PC-9 (cell line): Measurements from ENCODE around the gene SPIB. TPM values are rescaled to one million over a fixed set of nuclear protein-coding genes. Genes with fewer than 3 reads are reported as not detected.

ENCODE experiments used
- BruUV-seq: library from RNA; stranded (reverse); fragments of 400-500 nt; replicated peaks from 2 replicates; lab custom pipeline; 2021; lab: Mats Ljungman, UMichigan
- CTCF ChIA-PET: fragments of 300-600 bp; sonication (Branson Sonifier 250); formaldehyde crosslinking; loops from one replicate; lab custom pipeline; 2022; ENCODE audit warnings: antibody characterized with exemption; lab: Charles Lee
- POLR2A ChIA-PET: fragments of 300-600 bp; sonication (Branson Sonifier 250); formaldehyde crosslinking; loops from one replicate; lab custom pipeline; 2022; ENCODE audit warnings: antibody characterized with exemption; ENCODE audit not compliant: unreplicated experiment; lab: Charles Lee
- DNase-seq, 2 experiments: peaks; one replicate each; pipeline versions ENCODE4 v3.0.0 to v3.0.0-alpha.2; 2015 to 2022; ENCODE audit warnings: mixed read lengths in 1 of 2
- H2AFZ ChIP-seq: fragments of 200-600 bp; sonication (generic); 2 replicates; pipeline ENCODE4 v1.8.1; 2017; ENCODE audit warnings: antibody characterized with exemption
- H3F3A ChIP-seq: fragments of 200-600 bp; sonication (generic); 2 replicates; pipeline ENCODE4 v1.8.1; 2017; ENCODE audit warnings: antibody characterized with exemption, mild to moderate bottlenecking, low read depth; ENCODE audit not compliant: insufficient read depth
- H3K27ac ChIP-seq: fragments of 200-600 bp; sonication (generic); 2 replicates; pipeline ENCODE4 v1.6.1; 2016; ENCODE audit warnings: mixed run types
- H3K27me3 ChIP-seq: fragments of 200-600 bp; sonication (generic); 2 replicates; pipeline ENCODE4 v1.6.1; 2016; ENCODE audit warnings: low read depth, mixed run types; ENCODE audit not compliant: insufficient read depth
- H3K36me3 ChIP-seq: fragments of 200-600 bp; sonication (generic); 2 replicates; pipeline ENCODE4 v1.6.1; 2016; ENCODE audit warnings: low read depth, mixed run types
- H3K4me1 ChIP-seq: fragments of 200-600 bp; sonication (generic); replicated peaks from 2 replicates; pipeline ENCODE4 v1.6.1; 2016; ENCODE audit warnings: mixed run types; ENCODE audit not compliant: insufficient read depth
- H3K4me2 ChIP-seq: fragments of 200-600 bp; sonication (generic); 2 replicates; pipeline ENCODE4 v1.6.1; 2017; ENCODE audit warnings: mixed run types
- H3K4me3 ChIP-seq: fragments of 200-600 bp; sonication (generic); 2 replicates; pipeline ENCODE4 v1.6.1; 2016; ENCODE audit warnings: mixed run types
- H3K79me2 ChIP-seq: fragments of 200-600 bp; sonication (generic); 2 replicates; pipeline ENCODE4 v1.6.1; 2017; ENCODE audit warnings: low read depth, mixed run types
- H3K9me2 ChIP-seq: fragments of 200-600 bp; sonication (generic); 2 replicates; pipeline ENCODE4 v1.8.1; 2017; ENCODE audit warnings: mild to moderate bottlenecking; ENCODE audit not compliant: insufficient read depth
- H3K9me3 ChIP-seq: fragments of 200-600 bp; sonication (generic); 2 replicates; pipeline ENCODE4 v1.8.1; 2016; ENCODE audit warnings: low read depth; ENCODE audit not compliant: insufficient read depth
- H4K20me1 ChIP-seq: fragments of 200-600 bp; sonication (generic); 2 replicates; pipeline ENCODE4 v1.8.1; 2017; ENCODE audit not compliant: insufficient read depth
- EZH2 ChIP-seq: fragments of 200-600 bp; sonication (generic); IDR thresholded peaks from 2 replicates; pipeline ENCODE4 v1.8.0; 2017; ENCODE audit warnings: antibody characterized with exemption, low read depth
- intact Hi-C: fragments of 100-400 bp; cut with micrococcal nuclease; formaldehyde crosslinking; loops from one replicate; pipeline ENCODE4 v1.10.0; 2022; ENCODE audit not compliant: unreplicated experiment
- total RNA-seq: library from RNA; stranded (reverse); gene quantifications from 2 replicates; pipeline ENCODE4 v1.2.3, GENCODE V29; 2021
- TF ChIP-seq, protein P1 (sequence below): fragments of 200-600 bp; sonication (generic); conservative IDR thresholded peaks from 2 replicates; pipeline ENCODE4 v1.6.1; 2017; ENCODE audit warnings: mixed run types, antibody characterized with exemption, mild to moderate bottlenecking, moderate library complexity

SPIB gene
- total RNA-seq, 1 experiment from 2014 or later, result not detected

DNA sequence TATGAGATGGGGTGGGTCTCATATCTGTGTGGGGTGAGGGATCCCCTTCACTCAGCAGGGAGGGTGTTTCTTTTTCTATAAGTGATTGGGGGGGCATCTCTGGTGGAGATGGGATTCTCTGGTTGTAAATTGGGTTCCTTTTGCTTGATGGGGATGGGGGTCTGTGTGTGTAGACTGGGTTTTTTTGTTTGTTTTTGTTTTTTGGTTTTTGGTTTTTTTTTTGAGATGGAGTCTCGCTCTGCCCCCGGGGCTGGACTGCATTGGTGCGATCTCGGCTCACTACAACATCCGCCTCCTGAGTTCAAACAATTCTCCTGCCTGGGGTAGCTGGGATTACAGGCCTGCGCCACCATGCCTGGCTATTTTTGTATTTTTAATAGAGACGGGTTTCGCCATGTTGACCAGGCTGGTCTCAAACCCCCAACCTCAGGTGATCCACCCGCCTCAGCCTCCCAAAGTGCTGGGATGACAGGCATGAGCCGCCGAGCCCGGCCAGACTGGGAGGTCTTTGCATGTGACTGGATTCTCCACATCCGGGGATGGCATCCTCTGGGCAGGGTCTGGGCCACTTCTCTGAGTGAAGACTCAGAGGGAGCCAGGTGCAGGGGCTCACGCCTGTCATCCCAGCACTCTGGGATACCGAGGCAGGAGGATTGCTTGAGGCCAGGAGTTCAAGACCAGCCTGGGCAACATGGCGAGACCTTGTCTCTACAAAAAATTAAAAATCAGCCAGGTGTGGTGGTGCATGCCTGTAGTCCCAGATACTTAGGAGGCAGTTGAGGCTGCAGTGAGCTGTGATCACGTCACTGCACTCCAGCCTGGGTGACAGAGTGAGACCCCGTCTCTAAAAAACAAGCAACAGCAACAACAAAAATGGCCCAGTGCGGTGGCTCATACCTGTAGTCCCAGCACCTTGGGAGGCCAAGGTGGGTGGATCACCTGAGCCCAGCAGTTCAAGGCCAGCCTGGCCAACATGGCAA, 14.8 kb downstream of the SPIB start:
- Histone ChIP-seq H3F3A (peaks cover 4% of the 10 kb centered on the region; the same call in 1 of the 2 replicates), H3K4me2 (no peak overlapping the region), H3K4me1 (peaks cover 11% of the 10 kb centered on the region), H4K20me1 (no peaks in the 10 kb centered on the region), H3K36me3 (no peaks in the 10 kb centered on the region), H3K9me3 (no peaks in the 10 kb centered on the region), H3K9me2 (no peaks in the 10 kb centered on the region), H3K27me3 (peaks cover 83% of the 10 kb centered on the region), H3K79me2 (no peaks in the 10 kb centered on the region), H3K4me3 (no peak overlapping the region), H3K27ac (no peak overlapping the region), H2AFZ (no peak overlapping the region)
- ChIA-PET CTCF (no interaction called here), POLR2A (no interaction called here)
- no peak for DNase-seq
- no peak for TF ChIP-seq EZH2
- TF ChIP-seq, protein P1, sequence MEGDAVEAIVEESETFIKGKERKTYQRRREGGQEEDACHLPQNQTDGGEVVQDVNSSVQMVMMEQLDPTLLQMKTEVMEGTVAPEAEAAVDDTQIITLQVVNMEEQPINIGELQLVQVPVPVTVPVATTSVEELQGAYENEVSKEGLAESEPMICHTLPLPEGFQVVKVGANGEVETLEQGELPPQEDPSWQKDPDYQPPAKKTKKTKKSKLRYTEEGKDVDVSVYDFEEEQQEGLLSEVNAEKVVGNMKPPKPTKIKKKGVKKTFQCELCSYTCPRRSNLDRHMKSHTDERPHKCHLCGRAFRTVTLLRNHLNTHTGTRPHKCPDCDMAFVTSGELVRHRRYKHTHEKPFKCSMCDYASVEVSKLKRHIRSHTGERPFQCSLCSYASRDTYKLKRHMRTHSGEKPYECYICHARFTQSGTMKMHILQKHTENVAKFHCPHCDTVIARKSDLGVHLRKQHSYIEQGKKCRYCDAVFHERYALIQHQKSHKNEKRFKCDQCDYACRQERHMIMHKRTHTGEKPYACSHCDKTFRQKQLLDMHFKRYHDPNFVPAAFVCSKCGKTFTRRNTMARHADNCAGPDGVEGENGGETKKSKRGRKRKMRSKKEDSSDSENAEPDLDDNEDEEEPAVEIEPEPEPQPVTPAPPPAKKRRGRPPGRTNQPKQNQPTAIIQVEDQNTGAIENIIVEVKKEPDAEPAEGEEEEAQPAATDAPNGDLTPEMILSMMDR, result no peak
- BruUV-seq, result no TSS peak
- intact Hi-C loops, result no loop called here

DNA sequence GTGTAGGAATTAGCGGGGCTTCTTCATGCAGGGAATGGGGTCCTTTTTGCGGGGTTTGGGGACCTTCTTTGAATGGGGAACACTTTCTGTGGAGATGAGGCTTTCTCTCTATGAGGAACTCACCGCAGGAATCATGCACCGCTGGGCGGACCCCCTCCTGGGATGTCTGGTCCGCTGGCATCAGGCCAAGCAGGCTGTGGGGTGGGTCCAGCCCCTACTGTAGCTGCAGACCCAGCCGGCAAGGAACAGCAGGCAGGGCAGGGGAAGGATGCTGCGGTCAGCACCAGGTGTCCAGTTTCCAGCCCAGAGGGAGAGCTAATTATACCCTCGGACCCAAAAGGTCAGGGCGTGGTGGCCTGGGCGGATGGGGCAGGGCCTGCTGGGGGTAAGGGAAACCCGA, 15.8 kb downstream of the SPIB start:
- H3K4me1 ChIP-seq, result peaks cover 11% of the 10 kb centered on the region
- peak overlapping the region; percentile 25; the same call in 1 of the 2 replicates for H3K4me2 ChIP-seq
- no peaks in the 10 kb centered on the region for H3K36me3 ChIP-seq
- H3K27ac ChIP-seq, result no peak overlapping the region
- DNase-seq, result peak in 1 of 2 experiments; percentile 12
- H3K27me3 ChIP-seq, result peaks cover 84% of the 10 kb centered on the region
- no peaks in the 10 kb centered on the region for H4K20me1 ChIP-seq
- BruUV-seq, result no TSS peak
- no peak overlapping the region for H3K4me3 ChIP-seq
- ChIA-PET CTCF (no interaction called here), POLR2A (interaction anchor here (0.6 kb wide), 1 partner anchor 32 kb away, joined by 3 read pairs; no protein-coding TSS in a partner anchor)
- H3F3A ChIP-seq, result peaks cover 4% of the 10 kb centered on the region; the same call in 1 of the 2 replicates
- intact Hi-C loops, result no loop called here
- no peaks in the 10 kb centered on the region for H3K9me3 ChIP-seq
- no peaks in the 10 kb centered on the region for H3K9me2 ChIP-seq
- no peaks in the 10 kb centered on the region for H3K79me2 ChIP-seq
- TF ChIP-seq, protein P1, result no peak
- no peak for TF ChIP-seq EZH2
- no peak overlapping the region for H2AFZ ChIP-seq

DNA sequence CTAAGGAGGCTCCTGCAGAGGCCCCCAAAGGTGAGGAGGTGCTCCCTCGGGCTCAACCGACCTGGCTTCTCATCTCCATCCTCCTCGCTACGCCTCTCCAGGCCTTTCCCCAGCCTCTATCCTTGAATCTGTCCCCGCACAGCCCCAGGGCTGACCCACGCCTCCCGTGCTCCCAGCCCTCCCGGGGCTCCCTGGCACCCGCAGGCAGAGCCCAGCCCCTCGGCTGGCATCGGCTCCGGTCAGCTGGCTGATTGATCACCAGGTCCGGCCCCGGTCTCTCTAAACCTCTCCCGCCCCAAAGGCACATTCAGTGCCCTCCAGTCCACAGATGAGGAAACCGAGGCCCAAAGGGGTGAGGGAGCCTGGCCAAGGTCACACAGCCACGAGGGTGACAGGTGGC, 16.5 kb downstream of the SPIB start:
- intact Hi-C loops, result no loop called here
- Histone ChIP-seq H3K36me3 (no peaks in the 10 kb centered on the region), H3K9me3 (no peaks in the 10 kb centered on the region), H3F3A (peaks cover 4% of the 10 kb centered on the region; the same call in 1 of the 2 replicates), H3K4me1 (peaks cover 11% of the 10 kb centered on the region), H4K20me1 (no peaks in the 10 kb centered on the region), H3K9me2 (no peaks in the 10 kb centered on the region), H3K27ac (no peak overlapping the region), H3K4me3 (no peak overlapping the region), H3K79me2 (no peaks in the 10 kb centered on the region), H3K4me2 (no peak overlapping the region), H3K27me3 (peaks cover 83% of the 10 kb centered on the region), H2AFZ (no peak overlapping the region)
- ChIA-PET CTCF (no interaction called here), POLR2A (interaction anchor here (0.6 kb wide), 2 partner anchors 33 to 487 kb away, joined by 3 to 4 read pairs; no protein-coding TSS in a partner anchor)
- DNase-seq, result no peak
- TF ChIP-seq EZH2, result no peak
- TF ChIP-seq, protein P1, result no peak
- no TSS peak for BruUV-seq
